ENCODE results near the gene MIPEP. TPM values are rescaled to one million over a fixed set of nuclear protein-coding genes. Genes with fewer than 3 reads are reported as not detected.

MIPEP gene
- total and polyA plus RNA-seq, 9 of the 15 experiments (the other 6 are each of a cell fraction or from before 2014, with no cell fraction given), result 1.7 to 19.3 (median 13.1) TPM

GRCh38 chr13:23711355-23711754, 177.8 kb downstream of the MIPEP start (continued):
- TF ChIP-seq, protein P1, sequence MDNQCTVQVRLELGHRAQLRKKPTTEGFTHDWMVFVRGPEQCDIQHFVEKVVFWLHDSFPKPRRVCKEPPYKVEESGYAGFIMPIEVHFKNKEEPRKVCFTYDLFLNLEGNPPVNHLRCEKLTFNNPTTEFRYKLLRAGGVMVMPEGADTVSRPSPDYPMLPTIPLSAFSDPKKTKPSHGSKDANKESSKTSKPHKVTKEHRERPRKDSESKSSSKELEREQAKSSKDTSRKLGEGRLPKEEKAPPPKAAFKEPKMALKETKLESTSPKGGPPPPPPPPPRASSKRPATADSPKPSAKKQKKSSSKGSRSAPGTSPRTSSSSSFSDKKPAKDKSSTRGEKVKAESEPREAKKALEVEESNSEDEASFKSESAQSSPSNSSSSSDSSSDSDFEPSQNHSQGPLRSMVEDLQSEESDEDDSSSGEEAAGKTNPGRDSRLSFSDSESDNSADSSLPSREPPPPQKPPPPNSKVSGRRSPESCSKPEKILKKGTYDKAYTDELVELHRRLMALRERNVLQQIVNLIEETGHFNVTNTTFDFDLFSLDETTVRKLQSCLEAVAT (IDR thresholded peaks at IDR 0.05), result no peak
- no peak for TF ChIP-seq XRCC4 (IDR thresholded peaks at IDR 0.05; ENCODE audit: extremely low read depth, insufficient read depth, insufficient read length)

- Histone ChIP-seq H3K9me1 (ENCODE audit: control insufficient read depth, insufficient read depth, low read length) (no peaks in the 10 kb centered on the region), H3K79me2 (ENCODE audit: control insufficient read depth, insufficient read depth, low read length) (no peaks in the 10 kb centered on the region), H3K4me2 (ENCODE audit: insufficient read depth, low read length) (no peak overlapping the region), H3K4me1 (replicated peaks in 1 of 2; ENCODE audit: control insufficient read depth in 2 of 2, insufficient read depth in 2 of 2, low read length in 2 of 2) (no peaks in the 10 kb centered on the region), H3K27me3 (ENCODE audit: control insufficient read depth in 2 of 2, insufficient read depth in 2 of 2, low read length in 2 of 2) (peaks cover 0 to 12% of the 10 kb centered on the region in 2 experiments; a peak in 3 of 5 replicates), H3K4me3 (no peak overlapping the region), H3K9ac (ENCODE audit: insufficient read depth in 1 of 2, low read depth in 2 of 2, low read length in 2 of 2) (no peak overlapping the region), H3K36me3 (ENCODE audit: control insufficient read depth, insufficient read depth, low read length) (no peaks in the 10 kb centered on the region), H3K9me3 (replicated peaks; ENCODE audit: control insufficient read depth, insufficient read depth, low read depth, low read length) (no peaks in the 10 kb centered on the region), H2AFZ (ENCODE audit: low read depth, low read length) (no peak overlapping the region), H3K27ac (ENCODE audit: extremely low read depth, low read depth, low read length) (no peak overlapping the region), H4K20me1 (replicated peaks; ENCODE audit: control insufficient read depth, insufficient read depth, low read length) (no peaks in the 10 kb centered on the region)
- ChIA-PET CTCF (ENCODE audit: low intra/inter-chr PET ratio) (no interaction called here), POLR2A (no interaction called here)
- 0% methylated on average over 1 of the region's 1 CpG for WGBS (ENCODE audit: insufficient coverage, low coverage, missing lambda C conversion rate)
- BruUV-seq (replicated peaks), result no TSS peak
- intact Hi-C loops (cut with micrococcal nuclease), result loop anchor here (10.0 kb wide), 1 partner anchor 246 kb away; no protein-coding TSS in a partner anchor
- ATAC-seq, result no peak
- TF ChIP-seq NCOR1 (IDR thresholded peaks at IDR 0.05), result no peak
- no peak for TF ChIP-seq IRF2 (CRISPR knock-in tag; IDR thresholded peaks at IDR 0.05)
- TF ChIP-seq RFX1 (IDR thresholded peaks at IDR 0.05), result no peak
- no peak for TF ChIP-seq ZNF174 (CRISPR knock-in tag; IDR thresholded peaks at IDR 0.05)
- no peak for TF ChIP-seq ZNF140 (CRISPR knock-in tag; IDR thresholded peaks at IDR 0.05)
- no peak for TF ChIP-seq HNRNPK (IDR thresholded peaks at IDR 0.05; ENCODE audit: low read depth, low read length, poor library complexity, severe bottlenecking)
- no peak for TF ChIP-seq CTBP1 (IDR thresholded peaks at IDR 0.05; ENCODE audit: borderline replicate concordance)
- TF ChIP-seq RNF2 (IDR thresholded peaks at IDR 0.05), result no peak
- in situ Hi-C loops (cut with MboI), result no loop called here
- no peak for DNase-seq (ENCODE audit: extremely low read depth in 1 of 4, low spot score in 3 of 4)
- FAIRE-seq, result no peak
Measured at GRCh38 chr13:23710366-23710765, 178.8 kb downstream of the MIPEP start.

Data from K562 (cell line).